NCI-H1105 treated with DMSO at 0.1 percent for 48 hours (cell line): ENCODE measurements around the gene ATG16L1.

Source experiments
- DNase-seq: peaks from one replicate; lab custom pipeline; 2025; lab: John Stamatoyannopoulos, UW

ATG16L1 gene

GRCh38 chr2:233227346-233227978 is 24.0 kb upstream of the ATG16L1 start:
- no peak for DNase-seq

- DNase-seq = no peak
These were observed 23.1 kb upstream of the ATG16L1 start for GRCh38 chr2:233228376-233228775.

GRCh38 chr2:233233618-233234230 is 17.7 kb upstream of the ATG16L1 start:
- DNase-seq = no peak

- DNase-seq = no peak
These were observed 17.2 kb upstream of the ATG16L1 start for GRCh38 chr2:233234264-233234663.

- DNase-seq = no peak
These were observed 16.5 kb upstream of the ATG16L1 start for GRCh38 chr2:233234996-233235395.

GRCh38 chr2:233235977-233236376 is 15.5 kb upstream of the ATG16L1 start:
- no peak for DNase-seq

GRCh38 chr2:233236820-233237589 is 14.5 kb upstream of the ATG16L1 start:
- no peak for DNase-seq

GRCh38 chr2:233240897-233241296 is 10.6 kb upstream of the ATG16L1 start:
- no peak for DNase-seq

- no peak for DNase-seq
These were observed 9.7 kb upstream of the ATG16L1 start for GRCh38 chr2:233241803-233242202.

- DNase-seq = no peak
These were observed 9.1 kb upstream of the ATG16L1 start for GRCh38 chr2:233242231-233242927.

GRCh38 chr2:233243348-233243747 is 8.1 kb upstream of the ATG16L1 start:
- no peak for DNase-seq

GRCh38 chr2:233244818-233245217 is 6.7 kb upstream of the ATG16L1 start:
- no peak for DNase-seq

- DNase-seq = no peak
These were observed 6.1 kb upstream of the ATG16L1 start for GRCh38 chr2:233245406-233245805.

- DNase-seq = no peak
These were observed 4.4 kb upstream of the ATG16L1 start for GRCh38 chr2:233247116-233247515.

- DNase-seq = no peak
These were observed 3.7 kb upstream of the ATG16L1 start for GRCh38 chr2:233247744-233248143.

GRCh38 chr2:233248999-233249398 is 2.5 kb upstream of the ATG16L1 start:
- no peak for DNase-seq

- no peak for DNase-seq
These were observed 905 bp upstream of the ATG16L1 start for GRCh38 chr2:233250568-233250967.

- DNase-seq = no peak
These were observed 528 bp upstream of the ATG16L1 start for GRCh38 chr2:233250985-233251305.

GRCh38 chr2:233252227-233252626 is 754 bp downstream of the ATG16L1 start:
- DNase-seq = no peak

GRCh38 chr2:233255151-233255550 is 3.7 kb downstream of the ATG16L1 start:
- no peak for DNase-seq

GRCh38 chr2:233256048-233256447 is 4.6 kb downstream of the ATG16L1 start:
- no peak for DNase-seq

- no peak for DNase-seq
These were observed 6.7 kb downstream of the ATG16L1 start for GRCh38 chr2:233258211-233258610.

- DNase-seq = no peak
These were observed 8.3 kb downstream of the ATG16L1 start for GRCh38 chr2:233259730-233260129.
